NCI-H1694 (cell line): Measurements from ENCODE around the gene CD300LG.
A peak's percentile ranks its signal among the peaks of the same experiment; 100 is the strongest.

Experiments used
- DNase-seq: peaks from one replicate; lab custom pipeline; 2025; lab: John Stamatoyannopoulos, UW

CD300LG gene

DNA sequence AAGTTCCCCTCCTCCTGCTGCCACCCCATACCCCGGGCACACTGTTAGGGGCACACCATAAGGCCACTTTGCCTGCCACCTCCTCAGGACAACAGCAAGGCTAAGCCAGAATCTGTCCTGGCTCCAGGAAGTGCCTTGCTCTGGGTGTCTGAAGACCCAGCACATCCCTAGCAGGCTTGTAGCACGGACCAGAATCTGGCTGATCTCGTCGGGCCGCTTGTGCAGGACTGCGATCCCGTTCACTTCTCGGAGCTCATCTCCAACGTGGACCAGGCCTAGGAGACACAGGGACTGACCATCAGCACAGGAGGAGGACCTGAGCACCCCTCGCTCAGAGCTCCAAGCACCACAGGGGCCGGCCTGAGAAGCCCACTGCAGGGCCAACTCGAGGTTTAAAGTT is 21.4 kb upstream of the CD300LG start:
- no peak for DNase-seq

DNA sequence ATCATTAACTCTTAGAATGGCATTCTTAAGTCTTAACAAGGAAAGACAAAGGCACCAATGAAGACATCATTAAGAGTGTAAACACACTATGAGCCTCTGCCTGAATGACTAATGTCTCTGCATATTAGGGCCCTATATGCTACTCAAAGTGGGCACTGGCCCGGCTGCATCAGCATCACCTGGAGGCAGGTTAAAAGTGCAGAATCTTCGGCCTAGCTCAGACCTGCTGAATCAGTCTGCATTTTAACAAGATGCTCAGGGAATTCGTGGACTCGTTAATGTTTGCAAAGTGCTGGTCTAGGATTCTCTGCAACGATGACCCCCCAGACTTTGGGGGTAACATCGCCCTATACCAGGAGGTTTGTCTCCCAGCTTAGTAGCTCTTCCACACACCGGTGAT is 20.8 kb upstream of the CD300LG start:
- DNase-seq: no peak

DNA sequence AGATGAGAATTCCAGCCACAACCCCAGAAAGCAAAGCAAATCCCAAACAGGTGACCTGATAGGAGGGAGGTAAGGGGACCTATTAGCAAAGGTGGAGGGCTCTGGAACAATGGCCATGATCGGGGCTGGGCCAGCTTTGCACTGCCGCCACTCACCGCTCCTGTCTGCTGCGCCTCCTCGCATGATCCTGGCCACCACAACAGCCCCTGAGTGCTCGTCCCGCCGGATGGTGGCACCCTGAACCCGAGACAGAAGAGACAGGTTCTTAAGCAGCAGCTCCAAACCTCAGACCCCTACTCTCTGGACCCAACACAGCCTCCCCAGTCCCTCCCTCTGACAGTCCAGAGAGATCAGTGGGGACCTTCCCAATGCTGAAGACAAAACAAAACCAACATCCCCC is 19.4 kb upstream of the CD300LG start:
- no peak for DNase-seq

DNA sequence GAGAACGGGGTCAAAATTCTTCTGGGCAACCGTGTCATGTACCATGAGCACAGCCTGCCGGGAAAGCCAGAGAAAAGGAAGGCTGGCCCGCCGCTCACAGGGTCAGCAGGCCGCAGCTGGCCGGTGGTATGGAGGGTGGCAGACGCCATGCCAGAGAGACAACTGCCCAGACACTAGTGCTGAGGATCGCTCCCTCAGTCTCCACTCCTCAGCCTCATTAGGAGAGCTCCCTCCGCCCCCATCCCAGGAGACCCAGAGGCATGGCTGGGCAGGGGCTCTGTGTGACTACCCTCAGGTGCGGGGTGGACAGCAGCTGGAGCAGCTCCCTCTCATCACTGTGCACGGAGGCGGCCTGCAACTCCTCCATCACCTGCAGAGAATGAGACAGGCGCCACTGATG is 17.2 kb upstream of the CD300LG start:
- no peak for DNase-seq

DNA sequence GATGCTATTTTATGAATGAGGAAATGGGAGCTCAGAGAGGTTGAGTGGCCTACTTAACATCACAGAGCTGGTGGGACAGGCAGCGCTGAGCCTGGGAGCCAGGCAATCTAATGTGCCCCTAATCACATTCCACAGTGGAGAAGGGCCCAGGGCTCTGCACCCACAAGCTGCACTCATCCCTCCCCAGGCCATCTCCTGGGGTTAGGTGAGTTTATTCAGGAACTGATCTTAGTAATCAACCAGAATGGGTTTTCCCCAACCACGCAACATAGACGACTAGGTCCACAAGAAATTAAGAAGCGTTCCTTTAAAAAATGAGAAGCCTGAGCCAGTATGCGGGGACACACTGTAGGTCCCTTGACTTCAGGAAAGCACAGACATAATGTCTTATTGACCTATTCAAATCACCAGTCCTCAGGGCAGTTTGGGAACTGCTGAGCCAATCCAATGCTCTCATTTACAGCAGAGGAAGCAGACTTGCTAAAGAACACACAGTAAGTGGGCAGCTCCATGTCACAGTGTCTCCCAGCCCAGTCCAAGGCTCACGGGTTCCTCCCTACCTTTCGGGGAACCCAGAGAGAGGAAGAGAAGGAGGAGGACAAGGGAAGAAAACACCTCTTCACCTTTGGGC is 16.4 kb upstream of the CD300LG start:
- no peak for DNase-seq

DNA sequence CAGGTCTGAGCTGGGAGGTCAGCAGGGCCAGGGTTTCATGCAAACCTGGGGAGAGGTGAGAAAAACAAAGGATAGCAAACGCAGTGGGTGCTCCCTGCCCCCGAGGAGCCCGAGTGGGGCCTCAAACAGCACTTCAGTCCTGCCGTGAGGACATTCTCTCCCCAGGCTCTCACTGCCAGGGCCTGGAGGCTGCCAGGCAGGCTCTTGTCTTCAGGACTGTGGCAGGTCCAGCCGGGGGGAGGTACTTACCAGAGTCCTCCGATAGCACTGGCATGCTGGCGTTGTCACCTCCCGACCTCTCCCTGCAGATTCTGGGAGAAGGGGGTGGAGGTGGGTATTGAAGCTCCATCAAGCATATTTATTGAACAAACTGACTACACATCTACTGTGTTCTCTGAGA is 15.3 kb upstream of the CD300LG start:
- DNase-seq: no peak

DNA sequence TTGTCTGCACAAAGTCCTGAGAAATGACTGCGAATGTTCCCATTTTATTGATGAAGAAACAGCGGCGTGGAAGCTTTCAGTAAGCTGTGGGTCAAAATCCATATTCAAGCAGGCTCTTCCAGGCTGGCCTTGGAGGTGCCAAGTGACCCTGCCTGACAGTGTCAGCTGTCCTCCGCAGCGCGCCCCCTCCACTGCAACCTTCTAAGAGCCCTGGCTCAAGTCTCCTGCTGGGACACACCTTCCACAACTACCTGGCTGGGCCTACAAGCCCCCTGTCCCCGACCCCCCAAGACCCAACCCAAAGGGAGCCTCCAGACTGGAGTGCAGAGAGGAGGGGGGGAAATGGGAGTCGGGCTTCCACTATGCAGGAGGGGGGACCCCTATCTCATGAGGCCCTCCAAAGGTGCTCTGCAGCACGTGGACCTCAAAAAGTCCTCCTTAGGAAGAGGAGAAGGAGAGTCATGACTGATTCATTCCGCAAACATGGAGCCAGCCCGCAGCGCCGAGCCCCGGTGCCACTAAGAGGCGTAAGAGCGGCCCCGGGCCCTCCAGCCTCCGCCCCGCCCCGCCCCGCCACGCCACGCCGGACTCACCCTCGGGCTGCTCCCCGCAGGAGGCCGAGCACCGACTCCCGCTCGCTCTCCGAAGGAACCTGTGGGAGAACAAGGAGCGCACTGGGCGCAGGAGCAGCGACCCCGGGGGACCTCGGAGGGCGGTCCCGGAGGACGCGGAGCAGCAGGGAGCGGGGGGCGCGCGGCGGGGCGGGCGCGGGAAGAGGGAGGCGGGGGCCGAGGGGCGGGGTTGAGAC is 14.6 kb upstream of the CD300LG start:
- no peak for DNase-seq

DNA sequence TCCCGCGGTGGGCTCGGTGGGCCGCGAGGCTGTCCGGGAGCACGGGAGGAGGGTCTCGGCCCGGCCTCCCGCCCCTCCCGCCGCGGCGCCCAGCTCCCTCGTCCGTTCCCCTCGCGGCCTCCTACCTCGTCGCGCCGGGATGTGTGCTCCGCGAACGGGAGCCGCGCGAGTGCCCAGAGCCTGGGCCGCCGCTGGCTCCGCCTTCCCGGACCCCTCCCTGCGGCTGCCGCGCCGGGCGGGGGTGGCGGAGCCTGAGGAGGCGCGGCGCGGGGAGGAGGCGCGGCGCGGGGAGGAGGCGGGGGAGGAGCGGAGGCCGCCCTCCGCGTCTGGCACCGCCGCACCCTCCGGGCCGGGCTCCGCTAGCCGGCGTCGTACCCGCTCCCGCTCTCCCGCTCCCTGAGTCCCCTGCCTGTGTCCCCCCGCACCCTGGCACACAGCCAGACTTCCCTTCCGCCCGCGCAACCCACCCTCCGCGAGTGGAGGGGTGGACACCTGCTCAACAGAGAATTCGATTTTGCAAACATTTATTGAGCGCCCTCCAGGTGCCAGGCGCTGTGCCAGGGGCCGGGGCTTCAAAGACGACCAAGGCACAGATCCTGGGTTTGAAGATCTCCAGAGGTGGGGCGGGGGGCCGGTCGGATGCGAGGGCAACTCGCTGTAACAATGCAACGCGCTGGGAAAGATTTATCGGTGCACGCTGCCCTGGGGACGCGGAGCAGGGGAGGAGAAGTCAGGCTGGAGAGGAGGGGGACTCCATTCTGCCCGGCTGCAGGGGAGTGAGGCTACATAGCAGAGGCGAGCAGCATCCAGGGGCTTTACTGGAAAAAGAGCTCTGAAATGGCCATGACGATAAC is 13.8 kb upstream of the CD300LG start, which contains the start of gene MPP3:
Gene MPP3 (minus strand): TSS at position 171 of the 854 bp plus-strand sequence. CDS start 1,240 bp downstream, outside the sequence.
- peak; percentile 32 for DNase-seq

DNA sequence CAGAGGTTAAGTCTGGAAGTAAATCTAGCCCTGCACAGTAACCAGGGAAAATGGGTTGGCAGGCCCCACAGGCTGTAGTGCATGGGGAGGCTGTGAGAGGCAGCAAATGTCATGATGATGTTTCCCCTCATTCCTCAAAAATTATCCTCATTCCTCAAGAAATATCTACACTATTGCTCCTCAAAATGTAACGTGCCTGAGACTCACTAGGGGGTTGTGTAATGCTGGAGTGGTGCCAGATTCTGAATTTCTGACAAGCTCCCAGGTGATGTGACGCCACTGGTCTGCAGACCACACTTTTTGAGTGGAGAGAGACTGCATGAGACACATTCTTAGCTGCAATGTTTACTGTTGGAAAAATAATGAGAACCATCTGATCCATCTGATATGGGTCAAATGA is 12.9 kb upstream of the CD300LG start:
- DNase-seq: no peak

DNA sequence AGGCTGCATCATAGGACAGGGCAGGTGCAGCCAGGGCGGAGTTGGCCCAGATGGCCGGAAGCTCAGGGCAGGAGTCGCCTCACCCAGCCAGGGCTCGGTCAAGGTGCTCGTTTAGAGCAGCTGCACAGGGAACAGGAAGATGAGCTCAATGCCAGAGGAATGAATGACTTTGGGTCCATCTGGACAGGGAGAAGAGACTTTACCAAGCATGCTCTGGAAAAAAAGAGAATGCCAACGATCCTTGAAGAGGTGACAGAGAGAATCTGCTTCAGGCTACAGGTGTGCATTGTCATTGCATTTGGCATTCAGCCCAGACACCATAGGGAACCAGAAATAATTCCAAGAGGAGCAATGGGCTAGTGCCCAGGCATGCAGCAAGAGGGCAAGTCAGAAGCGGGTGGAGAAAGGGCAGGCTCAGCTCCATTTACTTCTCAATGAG is 7.3 kb upstream of the CD300LG start:
- peak; percentile 62 for DNase-seq

DNA sequence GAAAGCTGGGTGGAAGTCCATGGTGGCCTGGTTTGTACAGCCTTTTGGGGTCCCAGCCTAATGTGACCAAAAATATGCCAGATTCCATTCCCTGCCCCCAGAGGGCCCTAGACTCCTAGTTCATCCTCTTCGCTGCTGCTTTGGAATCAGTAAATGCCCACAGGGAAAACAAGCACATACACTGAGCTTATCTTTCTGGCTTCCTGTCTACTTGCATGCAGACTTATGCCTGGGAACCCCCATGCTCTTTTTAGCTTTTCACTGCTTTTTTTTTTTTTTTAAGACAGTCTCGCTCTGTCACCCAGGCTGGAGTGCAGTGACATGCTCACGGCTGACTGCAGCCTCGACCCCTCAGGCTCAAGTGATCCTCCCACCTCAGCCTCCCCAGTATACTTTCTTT is 6.2 kb upstream of the CD300LG start:
- DNase-seq: no peak

DNA sequence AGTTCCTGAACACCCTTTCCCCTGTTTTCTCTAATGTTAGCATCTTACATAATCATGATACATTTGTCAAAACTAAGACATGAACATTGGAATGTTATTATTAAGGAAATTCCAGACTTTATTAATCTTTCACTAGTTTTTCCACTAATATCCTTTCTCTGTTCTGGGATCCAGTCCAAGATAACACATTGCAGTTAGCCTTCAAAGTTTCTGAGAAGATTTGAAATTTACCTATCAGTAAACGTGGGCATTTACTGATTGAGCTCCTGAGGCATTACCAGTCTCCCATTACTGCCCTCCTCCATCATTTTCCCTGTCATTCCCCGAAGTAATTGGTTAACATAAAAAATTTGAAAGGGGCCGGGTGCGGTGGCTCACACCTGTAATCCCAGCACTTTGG is 5.7 kb upstream of the CD300LG start:
- DNase-seq: no peak

DNA sequence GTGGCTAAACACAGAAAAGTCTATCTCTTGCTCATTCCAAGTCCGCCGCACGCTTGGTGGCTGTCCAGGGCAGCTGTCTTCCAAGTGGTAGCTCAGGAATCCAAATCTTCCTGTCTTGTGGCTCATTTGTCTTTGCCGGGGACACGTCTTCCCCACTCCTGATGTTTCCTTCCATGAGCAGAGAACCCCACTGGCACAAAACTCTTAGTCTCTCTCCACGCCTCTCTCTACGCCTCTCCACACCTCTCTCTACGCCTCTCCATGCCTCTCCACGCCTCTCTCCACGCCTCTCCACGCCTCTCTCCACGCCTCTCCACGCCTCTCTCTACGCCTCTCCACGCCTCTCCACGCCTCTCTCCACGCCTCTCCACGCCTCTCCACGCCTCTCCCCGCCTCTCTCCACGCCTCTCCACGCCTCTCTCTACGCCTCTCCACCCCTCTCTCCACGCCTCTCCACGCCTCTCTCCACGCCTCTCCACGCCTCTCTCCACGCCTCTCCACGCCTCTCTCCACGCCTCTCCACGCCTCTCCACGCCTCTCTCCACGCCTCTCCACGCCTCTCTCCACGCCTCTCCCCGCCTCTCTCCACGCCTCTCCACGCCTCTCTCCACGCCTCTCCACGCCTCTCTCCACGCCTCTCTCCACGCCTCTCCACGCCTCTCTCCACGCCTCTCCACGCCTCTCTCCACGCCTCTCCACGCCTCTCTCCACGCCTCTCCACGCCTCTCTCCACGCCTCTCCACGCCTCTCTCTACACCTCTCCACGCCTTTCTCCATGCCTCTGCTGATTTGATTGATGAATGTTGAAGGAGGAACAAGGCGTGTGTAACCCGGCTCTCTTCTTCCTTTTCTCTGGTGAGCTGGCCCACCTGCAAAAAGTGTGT is 4.6 kb upstream of the CD300LG start:
- peak; percentile 14 for DNase-seq

DNA sequence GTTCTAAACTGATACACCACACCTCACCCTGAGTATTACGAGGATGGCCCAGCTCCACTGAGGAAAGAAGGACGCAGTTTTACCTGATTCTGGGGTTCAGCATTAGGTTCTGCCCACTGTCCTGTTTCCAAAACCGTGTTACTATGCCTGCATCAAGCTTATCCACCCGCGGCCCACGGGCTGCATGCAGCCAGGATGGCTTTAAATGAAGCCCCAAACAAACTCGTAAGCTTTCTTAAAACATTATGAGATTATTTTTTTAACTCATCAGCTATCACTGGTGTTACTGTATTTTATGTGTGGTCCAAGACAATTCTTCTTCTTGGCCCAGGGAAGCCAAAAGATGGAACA is 4.0 kb upstream of the CD300LG start:
- DNase-seq: no peak

DNA sequence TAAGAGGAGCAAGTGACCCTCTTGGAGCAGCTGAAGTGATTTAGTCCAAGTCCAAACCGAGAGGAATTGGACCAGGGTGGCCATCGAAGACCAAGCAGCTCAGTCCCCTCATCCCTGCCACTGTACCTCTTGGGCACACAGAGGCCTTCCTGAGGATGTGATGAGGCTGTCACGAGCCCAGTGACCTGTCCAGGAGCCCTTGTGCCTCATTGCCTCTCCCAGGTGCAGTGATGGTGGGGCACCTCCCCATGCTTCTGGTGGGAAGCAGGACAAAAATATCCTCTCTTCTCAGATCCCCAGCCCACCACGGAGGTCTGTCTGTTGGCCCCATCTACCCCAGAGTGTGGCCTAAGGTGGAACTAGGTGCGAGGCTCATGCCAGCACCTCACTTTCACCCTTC is 2.7 kb upstream of the CD300LG start:
- DNase-seq: no peak

DNA sequence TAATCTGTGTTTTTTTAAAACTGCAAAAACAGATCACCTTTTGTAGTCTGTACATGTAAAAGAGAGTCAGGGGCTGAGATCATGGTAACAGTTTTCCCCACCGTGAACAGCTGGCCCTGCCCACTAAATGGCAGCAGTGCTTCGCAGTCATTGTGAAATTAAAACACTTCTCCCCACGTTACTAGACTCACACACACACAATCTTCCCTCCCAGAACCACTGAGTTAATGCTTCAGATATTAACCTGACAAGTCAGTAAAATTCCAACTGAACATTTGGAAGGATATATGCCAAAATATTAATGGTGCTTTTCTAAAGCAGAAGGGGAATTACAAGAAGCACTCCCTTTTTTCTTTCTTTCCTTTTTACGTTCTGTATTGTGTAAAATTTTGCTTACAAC is 1.2 kb upstream of the CD300LG start:
- no peak for DNase-seq

DNA sequence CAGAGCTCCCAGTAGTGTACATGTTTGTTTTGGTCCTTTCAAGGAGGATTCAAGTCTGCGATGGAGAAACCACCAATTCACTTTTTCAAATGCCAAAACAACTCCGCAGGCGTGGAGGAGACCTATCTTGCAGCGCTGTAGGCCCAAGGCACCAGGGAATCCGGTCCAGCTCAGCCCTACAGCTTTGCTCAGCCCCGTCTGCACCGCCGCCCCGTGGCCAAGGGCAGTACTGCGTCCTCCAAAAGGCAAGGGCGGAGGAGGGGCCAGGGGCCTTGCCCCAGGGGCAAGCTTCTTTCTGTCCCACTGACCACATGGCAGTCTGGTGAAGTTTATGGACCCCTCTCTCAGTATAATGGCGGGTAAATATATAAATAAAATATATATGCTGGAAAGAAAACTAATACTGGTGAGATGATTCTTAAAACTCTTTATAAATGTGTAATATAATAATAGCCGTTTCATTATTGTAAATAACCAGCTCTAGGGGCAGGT is 709 bp upstream of the CD300LG start:
- DNase-seq: peak; percentile 51

DNA sequence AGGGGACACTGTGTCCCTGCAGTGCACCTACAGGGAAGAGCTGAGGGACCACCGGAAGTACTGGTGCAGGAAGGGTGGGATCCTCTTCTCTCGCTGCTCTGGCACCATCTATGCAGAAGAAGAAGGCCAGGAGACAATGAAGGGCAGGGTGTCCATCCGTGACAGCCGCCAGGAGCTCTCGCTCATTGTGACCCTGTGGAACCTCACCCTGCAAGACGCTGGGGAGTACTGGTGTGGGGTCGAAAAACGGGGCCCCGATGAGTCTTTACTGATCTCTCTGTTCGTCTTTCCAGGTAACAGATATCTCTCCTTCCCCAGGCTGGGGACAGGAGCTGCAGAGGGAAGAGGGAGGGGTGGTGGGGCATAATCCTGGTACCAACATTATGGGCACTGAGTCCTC is 1.6 kb downstream of the CD300LG start:
- no peak for DNase-seq

DNA sequence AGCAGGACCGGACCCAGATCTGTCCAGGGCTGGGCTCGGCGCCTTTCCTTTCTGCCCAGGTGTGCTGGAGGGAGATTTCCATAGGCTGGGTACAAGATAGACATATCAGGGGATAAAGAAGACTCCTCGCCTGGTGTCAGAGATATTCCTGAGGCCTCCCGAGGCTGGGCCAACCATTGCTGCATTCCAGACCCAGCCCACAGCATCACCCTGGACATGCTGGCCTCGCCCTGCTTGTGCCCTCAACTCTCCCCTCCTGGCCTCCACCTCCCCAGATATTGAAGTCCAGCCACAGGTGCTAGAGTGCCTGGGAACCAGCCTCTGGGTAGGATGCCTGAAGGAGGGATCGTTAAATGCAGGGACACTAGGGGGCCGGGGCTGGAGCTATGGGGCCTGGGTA is 2.1 kb downstream of the CD300LG start:
- DNase-seq: no peak

DNA sequence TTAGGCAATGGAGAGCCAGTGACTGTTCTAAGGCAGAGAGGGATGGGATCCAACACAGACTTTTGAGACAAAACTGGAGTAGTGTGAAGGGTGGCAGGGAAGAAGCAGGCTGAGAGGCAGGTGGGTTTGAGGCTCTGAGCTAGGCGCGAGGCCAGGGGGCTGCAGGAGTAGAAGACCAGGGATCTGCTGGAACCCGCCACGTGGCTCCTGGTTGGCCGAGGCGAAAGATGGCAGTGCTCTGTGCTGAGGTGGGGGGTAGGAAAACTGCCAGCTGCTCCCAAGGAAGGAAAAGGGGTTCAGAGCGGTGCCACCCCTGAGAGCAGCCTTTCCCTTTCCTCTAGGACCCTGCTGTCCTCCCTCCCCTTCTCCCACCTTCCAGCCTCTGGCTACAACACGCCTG is 5.6 kb downstream of the CD300LG start:
- no peak for DNase-seq

DNA sequence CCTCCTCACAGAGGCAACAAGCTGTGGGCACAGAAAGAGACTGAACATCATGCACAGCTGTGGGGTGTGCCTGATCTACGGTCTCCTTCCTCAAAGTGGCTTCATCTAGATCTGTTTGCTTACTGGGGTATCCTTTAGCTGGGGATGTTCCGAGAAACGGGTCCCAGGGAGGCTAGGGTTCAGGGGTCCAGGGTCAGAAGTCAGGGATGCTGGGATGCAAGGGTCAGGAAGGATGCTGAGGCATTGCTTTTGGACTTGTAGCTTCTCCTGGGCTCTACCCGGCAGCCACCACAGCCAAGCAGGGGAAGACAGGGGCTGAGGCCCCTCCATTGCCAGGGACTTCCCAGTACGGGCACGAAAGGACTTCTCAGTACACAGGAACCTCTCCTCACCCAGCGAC is 6.6 kb downstream of the CD300LG start:
- DNase-seq: no peak

DNA sequence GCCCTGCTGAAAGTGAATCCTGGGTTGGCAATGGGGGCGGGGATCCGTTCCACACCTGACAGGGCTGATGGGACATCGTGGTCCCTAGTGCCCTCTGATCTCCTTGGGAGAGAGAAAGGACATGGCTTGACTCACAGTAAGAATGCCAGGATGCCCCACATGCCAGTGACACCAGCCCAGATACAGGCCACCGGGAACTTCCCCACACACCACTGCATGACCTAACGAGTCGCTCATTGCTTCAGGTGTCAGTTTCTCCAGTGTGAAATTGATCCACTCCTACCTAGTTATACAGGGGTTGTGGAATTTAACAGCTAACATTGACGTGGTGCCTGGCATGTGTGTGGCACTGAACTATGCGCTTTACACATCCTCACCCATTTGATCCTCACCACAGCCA is 7.5 kb downstream of the CD300LG start:
- DNase-seq: no peak
